Lower leg skin (tissue), 4 donors: Measurements from ENCODE around the gene AQP1. TPM values are rescaled to one million over a fixed set of nuclear protein-coding genes. Genes with fewer than 3 reads are reported as not detected.
A peak's percentile ranks its signal among the peaks of the same experiment; 100 is the strongest.

Experiments
- DNase-seq, 2 donors: peaks; one replicate each; pipeline ENCODE4 v3.0.0-alpha.2; 2019; ENCODE audit warnings: low spot score in 2 of 2
- H3K4me3 ChIP-seq: fragments of 200-600 bp; sonication (generic); 2 replicates; pipeline ENCODE4 v1.5.1; 2017; ENCODE audit warnings: mild to moderate bottlenecking, low read depth; ENCODE audit not compliant: poor library complexity, severe bottlenecking
- CTCF ChIP-seq, 3 donors: fragments of 450-650 bp; IDR thresholded peaks; one replicate each; pipeline ENCODE4 v1.5.1; 2016; ENCODE audit warnings: antibody characterized with exemption in 3 of 3, mild to moderate bottlenecking in 3 of 3, moderate library complexity in 2 of 3
- POLR2A ChIP-seq, 2 donors: fragments of 450-650 bp; IDR thresholded peaks; one replicate each; pipeline ENCODE4 v1.6.1; 2016 to 2017; ENCODE audit warnings: antibody characterized with exemption in 2 of 2, mild to moderate bottlenecking in 1 of 2, moderate library complexity in 1 of 2
- WGBS, 2 donors: methylation state at CpG; one replicate each; pipeline ENCODE4 v1.1.5; 2018; 5-methylcytosine and 5-hydroxymethylcytosine counted together
- intact Hi-C: fragments of 100-400 bp; cut with DNase I; formaldehyde crosslinking; loops from one replicate; pipeline ENCODE4 v1.15.0; 2023; ENCODE audit warnings: low total_unique reads
- total RNA-seq, 4 donors: library from RNA; depleted of rRNA; stranded (reverse); fragments of >200 nt; gene quantifications; one replicate each; pipeline ENCODE4 v1.1.0, GENCODE V29; 2016

AQP1 gene
- total RNA-seq, 4 donors from 2014 or later: 50.7 to 247 (median 103) TPM

DNA sequence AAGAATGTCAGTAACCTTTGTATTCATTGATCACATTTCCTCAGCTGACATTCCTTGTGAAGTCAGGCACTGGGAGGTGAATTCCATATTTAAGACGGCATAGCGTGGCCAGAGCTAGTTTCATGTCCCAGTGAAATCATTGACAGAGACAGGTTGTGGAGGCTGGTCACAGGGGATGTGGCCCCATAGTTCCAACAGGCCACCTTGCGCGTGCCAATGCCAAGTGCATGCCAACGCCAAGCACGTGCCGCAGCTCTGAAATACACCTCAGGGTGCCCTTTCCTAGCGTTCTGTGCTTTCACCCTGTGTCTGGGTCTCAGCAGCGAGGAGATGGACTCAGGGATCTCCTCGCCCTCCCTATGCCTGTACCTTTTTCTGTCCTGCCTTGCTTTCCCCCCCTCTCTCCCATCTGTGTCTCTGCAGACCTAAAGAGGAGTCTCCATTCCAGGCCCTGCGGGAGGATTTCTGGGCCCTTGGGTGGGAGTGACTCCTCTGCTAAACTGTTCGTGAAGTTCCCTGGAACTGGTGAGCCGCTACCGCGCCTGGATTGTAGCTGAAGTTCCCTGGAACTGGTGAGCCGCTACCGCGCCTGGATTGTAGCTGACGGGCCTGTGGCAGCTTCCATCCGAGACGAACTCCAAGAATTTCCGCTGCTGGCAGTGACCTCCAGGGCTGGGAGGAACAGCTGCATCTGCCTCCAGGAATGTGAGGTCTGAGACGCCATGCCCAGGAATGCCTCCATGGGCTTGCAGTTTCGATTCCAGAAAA, 19.7 kb downstream of the AQP1 start:
- DNase-seq: peak in 1 of 2 donors; percentile 86
- TF ChIP-seq POLR2A (IDR thresholded peaks at IDR 0.05) (no peak), CTCF (IDR thresholded peaks at IDR 0.05) (no peak)
- H3K4me3 ChIP-seq: no peak overlapping the region
- intact Hi-C loops: no loop called here
- WGBS, 2 donors: 62 to 76% methylated on average over 24 of the region's 24 CpGs

- H3K4me3 ChIP-seq: no peak overlapping the region
- intact Hi-C loops: no loop called here
- DNase-seq: no peak
- 71 to 75% methylated on average over 9 of the region's 9 CpGs for WGBS, 2 donors
- TF ChIP-seq POLR2A (IDR thresholded peaks at IDR 0.05) (no peak), CTCF (IDR thresholded peaks at IDR 0.05) (no peak)
Measured at GRCh38 chr7:30931929-30932540, 20.4 kb downstream of the AQP1 start.

DNA sequence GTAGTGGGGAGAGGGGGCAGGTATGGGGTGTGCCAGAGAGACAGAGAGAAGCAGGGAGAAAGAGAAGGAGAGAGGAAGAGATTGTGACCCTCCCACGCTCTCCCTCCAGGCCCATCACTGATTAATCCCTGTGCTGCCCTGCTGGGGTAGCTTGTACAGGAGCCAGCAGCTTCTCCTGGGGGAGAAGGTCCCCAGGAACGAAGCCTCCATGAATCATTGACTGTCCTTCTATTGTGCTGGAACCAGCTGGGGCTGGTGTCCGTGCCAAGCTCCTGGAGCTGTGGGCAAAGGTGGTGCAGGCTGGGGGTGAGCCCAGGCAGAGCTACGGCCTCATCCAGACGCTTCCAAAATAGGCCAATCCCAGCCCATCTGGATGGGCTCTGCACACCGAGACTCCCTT, 20.9 kb downstream of the AQP1 start:
- no peak overlapping the region for H3K4me3 ChIP-seq
- 77 to 79% methylated on average over 6 of the region's 6 CpGs for WGBS, 2 donors
- no peak for DNase-seq
- TF ChIP-seq POLR2A (IDR thresholded peaks at IDR 0.05) (no peak), CTCF (IDR thresholded peaks at IDR 0.05) (no peak)
- intact Hi-C loops: no loop called here

GRCh38 chr7:30933124-30933974, 21.7 kb downstream of the AQP1 start:
- TF ChIP-seq POLR2A (IDR thresholded peaks at IDR 0.05) (no peak), CTCF (IDR thresholded peaks at IDR 0.05) (no peak)
- no peak for DNase-seq
- intact Hi-C loops: no loop called here
- WGBS, 2 donors: 87 to 88% methylated on average over 19 to 25 of the region's 26 CpGs
- H3K4me3 ChIP-seq: no peak overlapping the region

DNA sequence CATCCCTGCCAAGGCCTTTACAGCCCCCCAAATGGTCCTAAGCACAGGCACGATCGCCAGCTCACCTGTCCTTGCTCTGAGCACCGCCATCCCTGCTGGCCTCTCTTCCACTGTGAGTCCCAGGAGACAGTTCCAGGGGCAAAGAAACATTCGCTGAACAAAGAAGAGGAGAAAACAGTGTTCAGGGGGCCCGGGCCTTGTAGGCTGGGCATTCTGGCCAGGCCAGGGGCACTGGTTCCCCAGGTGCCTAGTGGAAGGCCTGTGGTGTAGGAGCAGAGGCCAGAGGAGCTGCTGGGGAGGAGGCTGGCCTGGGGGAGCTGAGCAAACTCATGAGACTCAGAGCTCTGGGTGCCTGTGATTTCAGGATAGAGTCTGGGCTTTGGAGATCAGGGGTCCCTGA, 22.6 kb downstream of the AQP1 start:
- 89 to 93% methylated on average over 5 of the region's 5 CpGs for WGBS, 2 donors
- no peak for TF ChIP-seq CTCF (IDR thresholded peaks at IDR 0.05)
- no peak for TF ChIP-seq POLR2A (IDR thresholded peaks at IDR 0.05)
- no peak for DNase-seq

More for the DNA sequence above, 22.6 kb downstream of the AQP1 start:
- no peak overlapping the region for H3K4me3 ChIP-seq
- intact Hi-C loops: no loop called here
